CD4-positive, alpha-beta T cell treated with Interleukin-4 for 4 hours (primary cell): ENCODE data around the gene SLC6A8.
"Not testable (repeated sequence)": the region's sequence is repeated elsewhere in the genome, so short reads cannot be mapped to it uniquely, and the experiment has no call there.

Source experiments
- DNase-seq: peaks from one replicate; pipeline ENCODE4 v3.0.0-alpha.2; 2020

SLC6A8 gene

DNA sequence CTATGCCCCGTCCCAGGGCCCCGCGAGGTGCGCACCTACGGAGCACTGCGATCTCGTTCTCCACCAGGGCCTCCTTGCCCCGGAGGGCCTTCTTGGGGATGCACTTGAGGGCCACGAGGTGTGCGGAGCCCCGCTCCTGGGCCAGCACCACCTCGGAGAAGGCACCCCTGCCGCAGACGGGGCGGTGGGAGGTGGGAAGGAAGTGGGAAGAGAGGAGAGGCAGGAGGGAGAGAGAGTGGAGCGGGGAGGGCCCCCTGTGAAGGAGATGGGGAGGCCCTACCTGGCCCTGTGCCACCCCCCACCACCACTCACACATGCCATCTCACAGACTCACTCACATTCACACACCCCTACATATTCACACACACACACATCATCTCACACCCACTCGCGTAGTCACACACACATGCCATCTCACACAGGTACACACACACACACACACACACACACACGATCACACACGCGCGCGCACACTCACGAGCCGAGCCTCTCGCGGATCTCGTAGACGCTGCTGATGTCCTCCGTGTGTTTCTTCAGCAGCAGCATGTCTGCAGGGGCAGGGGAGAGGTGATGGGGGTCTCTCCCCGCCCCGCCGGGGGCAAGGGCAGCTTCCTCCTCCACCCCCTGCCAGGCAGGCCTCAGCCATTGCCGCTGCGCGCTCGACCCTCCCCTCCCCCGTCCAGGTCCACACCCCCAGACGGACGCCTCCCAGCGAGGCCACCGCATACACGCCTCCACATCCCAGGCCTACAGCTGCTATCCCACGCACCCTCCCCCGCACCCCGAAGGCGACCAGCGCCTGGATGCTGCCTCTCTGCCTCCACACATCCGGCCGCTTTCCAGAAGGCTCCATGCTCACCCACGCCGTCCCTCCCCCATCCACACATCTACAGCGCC lies 14.9 kb upstream of the SLC6A8 start:
- no peak for DNase-seq

DNA sequence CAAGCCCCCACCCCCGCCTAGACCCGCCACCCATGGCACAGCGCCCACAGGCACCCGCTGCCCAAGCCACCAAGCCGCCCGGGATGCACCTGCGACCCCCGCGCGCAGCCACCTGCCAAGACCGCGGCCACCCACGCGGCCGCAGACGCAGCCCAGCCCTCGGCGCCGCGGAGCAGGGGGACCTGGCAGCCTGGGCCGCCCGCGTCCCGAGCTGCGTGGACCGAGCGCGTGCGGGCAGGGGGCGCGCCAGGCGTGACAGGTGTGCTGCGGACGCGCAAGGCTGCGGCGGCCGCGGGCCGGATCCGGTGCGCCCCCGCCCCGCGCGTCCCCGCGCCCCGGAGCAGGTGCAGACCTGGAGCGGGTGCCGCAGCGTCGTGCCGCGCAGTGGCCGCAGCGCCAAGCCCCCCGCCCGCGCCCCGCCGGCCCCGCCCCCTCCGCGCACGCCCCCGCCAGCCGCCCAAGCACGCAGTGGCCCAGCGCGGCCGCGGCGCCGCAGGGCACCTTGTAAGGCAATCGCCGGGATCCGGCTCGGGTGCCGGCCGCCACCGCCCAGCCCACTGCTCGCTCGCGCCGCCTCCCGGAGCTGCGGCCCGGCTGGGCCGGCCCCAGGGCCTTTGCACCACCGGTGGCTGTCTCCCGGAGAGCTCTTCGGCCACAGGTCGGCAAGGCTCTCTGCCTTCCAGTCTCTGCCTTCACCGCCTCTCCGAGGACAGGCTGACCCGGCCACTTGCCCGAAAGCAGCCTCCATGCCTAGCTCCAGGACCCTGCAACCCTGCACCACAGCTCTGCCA lies 14.1 kb upstream of the SLC6A8 start, which contains the start of gene PNCK:
TSS of gene PNCK (minus strand) at position 386 of the 791 bp plus-strand sequence. CDS start 737 bp downstream, outside the sequence.
- DNase-seq = no peak

DNA sequence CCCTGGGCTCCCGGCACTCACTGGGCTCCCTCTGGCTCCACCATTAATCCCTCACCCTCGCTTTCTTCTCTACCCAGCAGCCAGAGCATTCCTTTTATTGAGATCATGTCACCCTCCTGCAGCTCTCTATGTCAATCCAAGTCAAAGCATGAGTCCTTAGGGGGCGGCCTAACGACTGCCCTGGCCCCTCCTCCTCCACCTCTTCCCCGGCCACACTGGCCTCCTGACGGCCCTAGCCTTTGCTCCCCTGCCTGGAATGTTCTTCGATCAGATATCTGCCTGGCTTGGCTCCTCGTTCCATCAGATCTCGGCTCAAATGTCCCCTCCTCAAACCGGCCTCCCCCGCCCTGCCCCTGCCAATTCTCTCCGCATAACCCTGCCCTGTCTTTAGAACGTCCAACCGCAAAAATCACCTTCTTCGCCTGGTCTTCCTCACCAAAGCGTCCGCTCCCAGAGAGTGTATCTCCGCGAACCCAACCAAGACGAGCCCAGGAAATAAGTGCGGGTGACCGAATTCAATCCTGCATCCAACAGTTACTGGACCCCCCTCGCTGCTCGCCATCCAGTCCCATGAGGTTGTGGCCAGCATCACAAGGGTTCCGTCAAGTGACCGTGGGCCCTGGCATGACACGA lies 13.4 kb upstream of the SLC6A8 start:
- no peak for DNase-seq

DNA sequence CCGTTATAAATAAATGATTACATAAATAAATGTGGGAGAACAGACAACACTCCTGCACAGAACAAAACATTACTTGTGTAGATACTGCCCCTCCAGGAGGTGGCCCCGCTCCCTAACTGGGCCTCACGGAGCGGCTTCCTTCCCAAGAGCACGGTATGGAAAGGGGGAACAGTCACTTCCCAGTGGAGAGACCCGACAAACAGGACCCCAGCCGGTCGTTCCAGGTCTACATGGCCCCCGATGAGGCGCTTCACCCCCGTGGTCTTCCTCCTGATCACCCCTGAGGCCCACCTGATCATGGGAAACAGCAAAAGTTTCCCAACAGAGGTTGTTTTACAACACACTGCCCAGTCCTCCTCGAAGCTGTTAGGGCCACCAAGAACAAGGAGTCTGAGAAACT lies 6.6 kb upstream of the SLC6A8 start:
- no peak for DNase-seq

DNA sequence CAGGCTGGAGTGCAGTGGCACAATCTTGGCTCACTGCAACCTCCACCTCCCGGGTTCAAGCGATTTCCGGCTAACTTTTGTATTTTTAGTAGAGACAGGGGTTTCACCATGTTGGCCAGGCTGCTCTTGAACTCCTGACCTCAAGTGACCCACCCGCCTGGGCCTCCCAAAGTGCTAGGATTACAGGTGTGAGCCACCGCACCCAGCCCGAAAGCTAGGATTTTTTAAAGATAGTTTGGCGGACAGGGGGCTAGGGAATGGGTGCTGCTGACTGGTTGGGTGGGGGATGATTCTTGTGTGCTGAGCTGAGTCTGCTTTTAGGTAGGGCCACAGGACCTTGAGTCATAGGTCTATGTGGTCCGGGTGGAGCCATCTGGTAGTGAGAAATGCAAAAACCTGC lies 4.2 kb upstream of the SLC6A8 start:
- not testable (repeated sequence) for DNase-seq

DNA sequence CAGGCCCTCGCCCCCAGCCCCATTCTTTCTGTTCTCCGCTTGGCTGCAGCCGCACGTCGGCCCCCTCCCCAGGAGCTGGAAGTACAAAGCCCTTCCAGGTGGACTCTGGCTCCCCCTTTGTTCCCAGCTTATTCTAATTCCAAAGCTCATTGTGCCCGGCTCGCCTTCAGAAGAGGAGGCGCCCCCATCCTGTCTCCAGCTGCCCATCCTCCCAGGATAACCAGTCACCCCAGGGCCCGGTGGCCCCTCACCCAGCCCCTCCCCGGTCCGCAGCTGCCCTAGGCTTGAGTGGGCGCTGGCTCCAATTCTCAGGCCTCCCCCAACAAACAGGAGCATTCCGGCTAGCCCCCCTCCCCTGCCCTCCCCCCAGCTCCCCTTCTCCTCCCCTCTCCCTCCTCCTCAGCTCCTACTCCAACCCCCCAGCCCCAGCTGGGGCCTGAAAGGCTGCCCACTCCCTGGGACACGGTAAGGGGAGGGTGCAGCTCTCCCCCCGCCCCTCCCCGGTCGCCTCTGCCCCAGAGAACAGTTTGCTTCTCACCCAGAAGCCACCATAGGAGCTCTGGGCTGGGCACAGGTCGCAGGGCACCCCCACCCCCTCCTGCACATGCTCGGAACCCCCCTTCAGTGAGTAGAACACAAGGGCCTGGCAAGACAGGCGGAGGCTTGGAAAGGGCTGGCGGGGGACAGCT lies 3.1 kb upstream of the SLC6A8 start:
- DNase-seq = no peak

DNA sequence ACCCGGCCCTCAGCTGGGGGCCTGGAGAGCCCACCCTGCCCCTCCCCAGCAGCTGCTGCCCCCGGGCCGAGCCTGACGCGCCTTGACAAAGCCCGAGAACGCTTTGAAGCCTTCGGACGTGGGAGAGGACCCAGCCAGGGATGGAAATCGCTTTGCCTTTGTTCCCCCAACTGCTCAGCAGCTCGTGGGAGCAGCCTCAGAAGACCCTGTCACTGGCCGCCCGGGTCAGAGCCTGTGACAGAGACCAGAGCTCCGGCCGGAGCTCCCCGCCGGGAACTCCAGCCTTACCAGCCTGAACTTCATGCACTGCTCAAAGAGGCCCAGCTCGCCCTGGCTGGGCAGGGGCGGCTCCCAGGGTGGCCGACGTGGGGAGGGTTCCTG lies 2.6 kb upstream of the SLC6A8 start:
- DNase-seq = no peak

DNA sequence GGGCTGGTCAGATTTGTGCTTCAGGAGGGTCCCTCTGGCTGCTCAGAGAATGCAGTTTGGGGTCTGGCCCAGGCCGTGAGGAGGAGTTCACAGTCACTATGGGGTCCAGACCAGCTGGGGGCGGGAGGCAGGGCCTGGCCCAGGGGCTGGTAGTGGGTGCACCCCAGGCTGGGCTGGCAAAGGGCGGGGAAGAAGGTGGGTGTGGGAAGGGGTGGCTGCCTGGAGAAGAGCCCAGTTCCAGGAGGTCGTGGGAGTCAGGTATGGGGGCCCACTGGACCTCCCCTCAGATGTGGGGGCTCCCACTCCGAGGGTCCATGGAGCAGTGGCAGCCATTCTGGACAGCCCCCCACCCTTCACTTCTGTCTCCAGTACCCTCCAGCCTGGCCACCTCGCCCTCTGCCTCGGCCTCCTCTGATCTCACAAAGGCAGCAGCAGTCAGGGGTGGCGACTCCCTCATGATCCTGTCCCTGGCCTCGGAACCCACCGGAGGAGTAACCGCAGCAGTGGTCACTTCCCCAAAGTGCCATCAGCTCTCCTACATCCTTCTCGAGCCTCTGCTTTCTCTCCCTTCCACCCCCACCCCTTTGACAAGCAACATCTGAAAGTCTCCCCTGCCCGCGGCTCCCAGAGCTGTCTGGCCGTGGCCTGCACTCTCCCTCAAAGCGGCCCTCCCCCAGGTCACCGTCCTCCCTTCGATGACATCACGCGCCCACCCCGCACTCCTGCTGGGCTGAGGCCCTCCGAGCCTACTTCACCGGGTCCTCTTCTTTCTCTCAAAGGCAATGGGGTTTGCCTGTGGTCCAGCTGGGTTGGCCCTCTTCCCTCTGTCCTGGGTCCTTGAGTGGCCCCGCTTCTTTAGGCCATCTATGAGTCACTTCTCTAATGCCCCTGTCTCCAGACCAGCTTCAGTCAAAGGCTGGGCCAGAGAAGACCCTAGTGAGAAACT lies 1.7 kb upstream of the SLC6A8 start:
- no peak for DNase-seq

DNA sequence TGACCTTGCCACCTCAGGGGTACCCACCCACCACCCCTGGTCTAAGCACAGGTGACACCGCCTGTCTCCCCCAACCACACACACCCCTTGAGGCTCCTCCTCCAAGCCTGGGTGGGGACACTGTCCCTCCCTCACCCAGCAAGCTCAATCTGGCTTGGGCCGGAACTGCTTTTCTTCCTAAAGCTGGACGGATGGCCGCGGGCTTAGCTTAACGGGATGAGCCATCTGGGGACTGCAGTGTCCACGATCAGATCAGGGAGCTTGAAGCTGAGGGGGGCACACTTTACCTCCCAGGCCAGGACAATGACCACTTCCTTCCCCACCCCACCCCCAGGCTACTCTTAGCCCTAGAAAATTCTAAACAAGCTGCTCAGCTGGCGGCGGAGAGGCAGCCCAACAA lies 1.0 kb upstream of the SLC6A8 start:
- no peak for DNase-seq

DNA sequence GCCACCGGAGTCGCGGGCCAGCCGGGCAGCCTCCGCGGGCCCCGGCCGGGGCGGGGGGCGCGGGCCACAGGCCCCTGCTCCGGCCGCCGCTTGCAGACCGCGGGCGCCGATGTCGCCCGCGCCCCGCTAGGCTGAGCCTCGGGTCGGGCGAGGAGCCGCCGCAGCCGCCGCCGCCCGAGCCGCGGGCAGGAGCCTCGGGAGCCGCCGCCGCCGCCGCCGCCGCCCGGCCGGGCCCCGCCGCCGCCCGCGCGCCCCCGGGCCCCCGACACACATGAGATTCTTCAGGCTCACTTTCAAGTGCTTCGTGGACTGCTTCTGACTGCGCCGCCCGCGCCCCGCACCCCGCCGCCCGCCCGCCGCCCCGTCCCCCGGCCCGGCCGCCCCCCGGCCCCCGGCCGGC lies 345 bp downstream of the SLC6A8 start:
- DNase-seq = no peak

DNA sequence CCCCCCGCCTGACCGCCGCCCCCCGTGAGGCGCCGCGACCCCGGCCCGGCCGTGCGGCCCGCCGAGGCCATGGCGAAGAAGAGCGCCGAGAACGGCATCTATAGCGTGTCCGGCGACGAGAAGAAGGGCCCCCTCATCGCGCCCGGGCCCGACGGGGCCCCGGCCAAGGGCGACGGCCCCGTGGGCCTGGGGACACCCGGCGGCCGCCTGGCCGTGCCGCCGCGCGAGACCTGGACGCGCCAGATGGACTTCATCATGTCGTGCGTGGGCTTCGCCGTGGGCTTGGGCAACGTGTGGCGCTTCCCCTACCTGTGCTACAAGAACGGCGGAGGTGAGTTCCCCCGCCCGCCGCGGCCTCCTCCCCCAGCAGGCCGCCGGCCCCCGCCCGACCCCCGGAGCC lies 780 bp downstream of the SLC6A8 start:
- no peak for DNase-seq

DNA sequence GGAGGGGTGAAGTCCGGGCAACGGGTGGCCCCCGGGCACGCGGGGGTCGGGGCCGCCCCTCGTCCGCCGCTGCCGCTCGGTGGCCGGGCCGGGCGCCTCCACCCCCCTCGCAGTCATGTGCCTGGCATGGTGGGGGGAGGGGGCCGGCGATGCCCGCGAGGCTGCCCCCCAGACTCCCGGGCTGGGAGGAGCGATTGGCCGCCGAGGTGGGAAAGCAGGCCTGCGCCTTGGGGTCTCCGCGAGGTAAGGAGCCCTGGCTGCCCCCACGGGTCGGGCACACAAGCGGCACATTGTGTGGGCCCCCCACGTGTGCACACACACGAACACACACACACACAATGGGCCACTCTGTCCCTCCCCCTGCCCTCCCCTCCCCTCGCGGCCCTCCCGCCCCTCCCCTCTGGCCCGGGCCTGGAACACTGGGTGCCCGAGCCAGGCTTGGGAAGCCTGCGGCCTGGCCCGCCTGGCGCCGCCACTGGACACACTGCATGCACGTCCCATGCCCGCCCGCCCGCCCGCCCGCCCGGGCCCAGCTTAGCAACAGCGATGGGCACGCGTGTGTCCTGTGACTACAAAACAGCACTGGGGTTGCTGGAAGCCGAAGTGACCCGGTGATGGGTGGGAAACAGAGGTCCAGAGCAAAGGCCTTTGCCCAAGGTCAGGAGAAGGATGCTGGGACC lies 1.3 kb downstream of the SLC6A8 start:
- DNase-seq = no peak

DNA sequence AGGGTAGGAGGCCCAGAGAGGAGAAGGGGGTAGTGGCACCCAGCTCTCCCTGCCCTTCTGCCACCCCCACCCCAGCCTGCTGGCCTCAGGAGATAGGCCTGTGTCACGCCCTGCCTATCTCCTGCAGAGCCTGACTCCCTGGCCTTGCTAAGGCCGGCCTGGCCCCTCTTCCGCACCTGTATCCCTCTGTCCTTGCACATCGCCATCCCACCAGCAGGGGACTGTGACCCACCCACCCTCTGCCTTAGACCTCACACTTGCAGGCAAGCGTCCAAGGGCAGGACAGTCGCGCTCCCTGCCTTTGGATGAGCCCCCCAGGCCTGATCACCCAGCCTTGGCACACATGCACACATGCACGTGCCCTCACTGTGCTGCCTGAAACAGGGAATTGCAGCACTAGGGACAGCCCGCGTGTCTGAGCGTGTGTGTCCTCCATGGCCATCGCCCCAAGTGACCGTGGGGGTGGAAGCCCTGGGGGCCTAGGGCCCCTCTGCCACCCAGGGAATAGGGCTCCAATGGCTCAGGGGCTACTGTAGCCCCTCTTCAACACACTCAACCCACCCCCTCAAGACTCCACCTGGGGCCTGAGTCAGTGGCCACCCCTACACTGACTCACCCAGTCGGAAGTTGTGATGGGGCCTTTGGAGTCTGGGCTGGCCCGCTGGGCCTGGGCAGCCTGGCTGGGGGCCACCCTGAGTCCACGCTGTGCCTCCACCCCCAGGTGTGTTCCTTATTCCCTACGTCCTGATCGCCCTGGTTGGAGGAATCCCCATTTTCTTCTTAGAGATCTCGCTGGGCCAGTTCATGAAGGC lies 2.1 kb downstream of the SLC6A8 start:
- no peak for DNase-seq

DNA sequence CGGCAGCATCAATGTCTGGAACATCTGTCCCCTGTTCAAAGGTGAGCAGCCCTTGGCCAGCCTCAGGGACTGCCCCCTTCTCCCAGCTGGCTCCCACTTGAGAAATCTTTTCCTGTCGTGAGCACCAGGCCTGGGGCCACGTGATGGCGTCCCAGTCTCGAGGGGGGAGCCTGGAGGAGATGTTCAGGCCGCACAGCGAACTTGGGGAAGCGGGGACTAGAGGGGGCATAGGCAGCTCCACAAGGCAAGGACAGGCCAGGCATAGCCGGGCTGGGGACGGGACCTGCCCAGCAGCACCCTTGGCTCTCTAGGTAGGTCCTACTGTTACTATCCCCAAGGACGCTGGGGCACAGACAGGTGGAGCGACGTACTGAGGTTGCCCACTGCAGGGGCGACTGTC lies 2.7 kb downstream of the SLC6A8 start:
- DNase-seq = no peak

DNA sequence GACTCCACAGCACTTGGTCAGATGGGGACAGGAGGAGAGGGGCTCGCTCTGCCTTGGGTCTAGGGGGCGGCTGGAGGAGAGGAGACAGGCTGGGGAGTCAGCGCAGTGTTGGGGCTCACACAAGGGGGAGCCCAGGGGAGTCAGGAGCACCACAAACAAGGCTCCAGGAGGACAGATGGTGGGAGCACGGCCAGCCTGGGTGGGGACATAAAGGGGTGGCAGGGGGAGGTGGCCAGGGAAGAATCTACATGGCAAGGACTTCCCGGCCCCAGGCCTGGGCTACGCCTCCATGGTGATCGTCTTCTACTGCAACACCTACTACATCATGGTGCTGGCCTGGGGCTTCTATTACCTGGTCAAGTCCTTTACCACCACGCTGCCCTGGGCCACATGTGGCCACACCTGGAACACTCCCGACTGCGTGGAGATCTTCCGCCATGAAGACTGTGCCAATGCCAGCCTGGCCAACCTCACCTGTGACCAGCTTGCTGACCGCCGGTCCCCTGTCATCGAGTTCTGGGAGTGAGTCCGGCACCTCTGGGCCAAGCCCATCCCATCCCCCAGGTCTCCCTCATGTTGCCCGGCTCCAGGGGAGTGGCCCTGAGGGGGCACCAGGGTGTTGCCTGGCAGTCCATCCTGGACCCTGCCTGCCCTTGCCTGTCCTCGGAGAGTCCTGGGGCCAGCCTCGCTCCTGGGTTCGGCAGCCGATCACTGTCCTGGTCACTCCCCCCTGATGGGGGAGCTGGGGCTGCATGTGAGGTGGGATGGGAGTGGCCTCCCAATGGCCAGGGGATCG lies 3.5 kb downstream of the SLC6A8 start:
- not testable (repeated sequence) for DNase-seq

DNA sequence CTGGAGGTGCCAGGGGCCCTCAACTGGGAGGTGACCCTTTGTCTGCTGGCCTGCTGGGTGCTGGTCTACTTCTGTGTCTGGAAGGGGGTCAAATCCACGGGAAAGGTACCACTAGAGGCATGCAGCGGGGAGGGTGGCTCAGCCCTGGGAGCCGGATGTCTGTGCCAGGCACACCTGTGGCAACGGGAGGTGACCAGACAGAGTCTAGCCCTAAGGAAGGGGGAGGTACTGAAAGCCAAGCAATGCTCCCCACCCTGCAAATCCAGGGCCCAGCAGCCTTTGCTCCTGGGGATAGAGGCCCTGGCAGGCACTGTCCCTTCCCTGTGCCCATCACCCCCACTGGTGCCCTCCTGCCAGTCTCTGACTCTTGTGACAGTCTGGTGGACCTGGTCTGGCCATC lies 4.3 kb downstream of the SLC6A8 start:
- no peak for DNase-seq

DNA sequence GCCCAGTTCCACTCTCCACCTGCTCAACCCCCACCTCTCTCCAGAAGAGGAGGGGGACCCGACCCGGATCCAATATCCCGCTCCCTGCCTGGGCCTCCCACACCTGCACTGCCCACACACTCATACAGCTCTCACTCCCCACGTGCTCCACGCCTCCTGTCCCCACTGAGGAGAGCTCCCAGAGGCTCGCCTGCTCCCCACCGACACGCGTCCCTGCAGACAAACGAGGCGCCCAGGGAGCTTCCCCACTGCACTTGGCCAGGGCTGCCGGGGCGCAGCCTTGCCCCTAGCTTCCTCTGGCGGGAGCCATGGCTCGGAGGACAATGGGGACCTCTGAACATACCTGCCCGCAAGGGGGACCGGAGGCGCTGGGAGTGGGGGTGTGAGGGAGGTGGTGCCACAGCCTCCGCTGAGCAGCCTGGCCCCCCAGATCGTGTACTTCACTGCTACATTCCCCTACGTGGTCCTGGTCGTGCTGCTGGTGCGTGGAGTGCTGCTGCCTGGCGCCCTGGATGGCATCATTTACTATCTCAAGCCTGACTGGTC lies 5.0 kb downstream of the SLC6A8 start:
- DNase-seq = no peak

DNA sequence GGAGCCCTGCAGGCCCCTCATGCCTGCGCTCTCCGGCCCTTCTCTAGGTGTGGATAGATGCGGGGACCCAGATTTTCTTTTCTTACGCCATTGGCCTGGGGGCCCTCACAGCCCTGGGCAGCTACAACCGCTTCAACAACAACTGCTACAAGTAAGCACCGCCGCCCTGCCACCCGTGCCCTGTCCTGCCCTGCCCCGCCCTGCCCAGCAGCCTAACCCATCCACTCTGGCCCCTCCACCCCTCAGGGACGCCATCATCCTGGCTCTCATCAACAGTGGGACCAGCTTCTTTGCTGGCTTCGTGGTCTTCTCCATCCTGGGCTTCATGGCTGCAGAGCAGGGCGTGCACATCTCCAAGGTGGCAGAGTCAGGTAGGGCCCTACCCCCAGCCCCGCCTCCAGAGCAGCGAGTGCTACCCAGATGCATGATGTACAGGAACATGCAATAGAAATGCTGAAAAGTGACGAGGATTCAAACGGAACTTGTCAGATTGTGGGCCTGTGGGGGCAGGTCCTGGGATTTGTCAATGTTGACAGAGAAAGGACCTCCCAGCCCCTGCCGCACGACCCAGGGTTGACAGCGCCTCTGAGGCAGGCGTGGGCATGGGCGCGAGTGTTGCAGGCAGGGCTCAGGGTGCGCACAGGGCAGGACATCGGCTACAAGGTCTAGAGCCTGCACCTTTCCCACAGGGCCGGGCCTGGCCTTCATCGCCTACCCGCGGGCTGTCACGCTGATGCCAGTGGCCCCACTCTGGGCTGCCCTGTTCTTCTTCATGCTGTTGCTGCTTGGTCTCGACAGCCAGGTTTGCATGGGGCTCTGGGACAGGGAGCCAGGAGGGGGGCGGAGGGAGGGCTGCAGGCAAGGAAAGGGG lies 5.7 kb downstream of the SLC6A8 start:
- DNase-seq = no peak
